DND-41 (cell line): ENCODE results near the gene YRDC.

Source experiments
- CTCF ChIP-seq: IDR thresholded peaks from 2 replicates; pipeline ENCODE4 v1.5.1; 2012; ENCODE audit warnings: borderline replicate concordance, low read length, moderate library complexity, mild to moderate bottlenecking; ENCODE audit not compliant: poor library complexity, severe bottlenecking; ENCODE audit errors: extremely low read depth
- EZH2 ChIP-seq: IDR thresholded peaks from 3 replicates; pipeline ENCODE4 v1.6.1; 2012; ENCODE audit warnings: borderline replicate concordance, low read depth, mild to moderate bottlenecking, moderate library complexity, low read length, inconsistent platforms; ENCODE audit not compliant: severe bottlenecking

- TF ChIP-seq CTCF (no peak), EZH2 (no peak)
These were observed 5.6 kb downstream of the YRDC start for GRCh38 chr1:37802439-37802838.
